Measurements from ENCODE around the gene FAM171A2.
A peak's percentile ranks its signal among the peaks of the same experiment; 100 is the strongest.

FAM171A2 gene

GRCh38 chr17:44387804-44388203 lies 24.2 kb upstream of the FAM171A2 start:
- H3K27ac ChIP-seq: no peak overlapping the region
- TF ChIP-seq ZFX (IDR thresholded peaks at IDR 0.05; ENCODE audit: borderline replicate concordance) (no peak), CTCF (IDR thresholded peaks at IDR 0.05) (no peak)

DNA sequence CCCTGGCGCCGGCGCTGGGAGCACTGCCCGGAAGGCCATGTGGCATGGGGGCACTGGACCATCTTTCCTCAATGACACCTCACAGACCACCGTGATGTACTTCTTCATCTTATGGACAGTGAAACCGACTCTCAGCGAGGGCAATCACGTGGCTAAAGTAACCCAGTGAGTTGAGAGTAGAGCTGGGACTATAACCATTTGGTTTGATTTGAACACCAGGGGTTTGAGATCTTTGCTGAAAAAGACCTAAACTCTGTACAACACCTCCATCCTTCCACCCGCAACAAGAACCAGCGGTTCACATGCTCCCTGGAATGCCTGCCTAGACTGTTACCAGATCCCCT lies 22.5 kb upstream of the FAM171A2 start:
- TF ChIP-seq CTCF (IDR thresholded peaks at IDR 0.05) (no peak), ZFX (IDR thresholded peaks at IDR 0.05; ENCODE audit: borderline replicate concordance) (no peak)
- H3K27ac ChIP-seq: no peak overlapping the region

DNA sequence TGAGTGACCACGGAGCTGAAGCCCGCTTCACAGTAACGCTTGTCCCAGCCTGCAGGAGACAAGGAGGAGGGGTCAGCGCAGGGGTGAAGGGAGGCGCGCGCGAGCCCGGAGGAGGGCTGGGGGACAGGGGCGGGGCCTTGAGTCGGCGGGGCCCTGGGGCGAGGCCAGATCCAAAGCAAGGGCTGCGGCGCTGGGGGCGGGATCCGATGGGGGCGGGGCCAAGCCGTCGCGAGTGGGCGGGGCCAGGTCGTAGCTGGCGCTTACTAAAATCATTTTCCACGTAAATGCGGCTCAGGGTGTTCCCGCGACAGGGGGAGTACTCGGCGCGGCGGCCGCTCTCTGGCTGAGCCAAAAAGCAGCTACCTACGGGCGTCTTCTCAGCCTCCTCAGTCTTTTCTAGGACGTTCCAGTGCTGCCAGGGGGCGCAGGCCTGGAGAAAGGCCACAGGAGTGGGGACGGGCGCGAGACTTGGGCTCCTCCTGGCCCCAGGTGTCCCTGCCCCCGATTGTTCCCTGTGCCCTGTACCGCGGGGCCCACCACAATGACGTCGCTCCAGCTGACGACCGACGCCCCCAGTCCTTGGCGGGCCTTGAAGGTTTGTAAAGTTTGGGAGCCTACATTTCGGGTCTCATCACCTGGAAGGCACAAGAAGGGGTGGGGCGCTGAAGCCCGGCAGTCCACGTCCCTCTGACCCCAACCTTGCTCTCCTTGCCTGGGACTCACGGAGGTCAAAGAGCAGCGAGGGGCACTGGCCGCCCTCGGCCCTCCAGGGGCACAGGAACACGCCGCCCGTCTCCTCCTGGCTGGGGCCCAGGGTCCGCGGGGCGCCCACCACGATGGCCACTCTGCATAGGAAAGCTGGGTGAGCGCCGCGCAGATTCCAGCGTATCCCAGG lies 21.9 kb upstream of the FAM171A2 start:
- no peak overlapping the region for H3K27ac ChIP-seq
- TF ChIP-seq ZFX (IDR thresholded peaks at IDR 0.05; ENCODE audit: borderline replicate concordance): no peak
- TF ChIP-seq CTCF (IDR thresholded peaks at IDR 0.05): peak; percentile 32

DNA sequence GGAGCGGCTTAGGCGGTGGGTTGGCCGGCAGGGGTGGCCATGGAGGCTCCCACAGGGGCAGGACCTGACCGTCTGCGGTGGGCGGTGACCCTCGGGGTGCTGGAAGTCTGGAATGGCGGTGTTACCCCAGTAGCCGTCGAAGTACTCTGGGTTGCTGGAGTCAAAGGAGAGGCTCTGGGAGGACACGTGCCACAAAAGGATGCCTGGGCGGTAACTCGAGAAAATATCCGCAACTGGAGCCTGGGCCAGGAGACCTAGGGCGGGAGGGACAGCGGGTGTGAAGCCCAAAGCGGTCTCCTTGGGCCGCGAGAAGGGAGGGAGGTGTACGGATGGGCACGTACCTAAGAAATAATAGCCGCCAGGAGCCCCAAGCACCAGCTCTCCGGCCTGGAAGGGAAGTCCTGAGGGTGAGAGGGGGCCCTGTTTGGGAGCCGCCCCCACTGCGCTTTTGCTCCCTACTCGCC lies 21.2 kb upstream of the FAM171A2 start:
- no peak overlapping the region for H3K27ac ChIP-seq
- TF ChIP-seq CTCF (IDR thresholded peaks at IDR 0.05): no peak
- TF ChIP-seq ZFX (IDR thresholded peaks at IDR 0.05; ENCODE audit: borderline replicate concordance): no peak

DNA sequence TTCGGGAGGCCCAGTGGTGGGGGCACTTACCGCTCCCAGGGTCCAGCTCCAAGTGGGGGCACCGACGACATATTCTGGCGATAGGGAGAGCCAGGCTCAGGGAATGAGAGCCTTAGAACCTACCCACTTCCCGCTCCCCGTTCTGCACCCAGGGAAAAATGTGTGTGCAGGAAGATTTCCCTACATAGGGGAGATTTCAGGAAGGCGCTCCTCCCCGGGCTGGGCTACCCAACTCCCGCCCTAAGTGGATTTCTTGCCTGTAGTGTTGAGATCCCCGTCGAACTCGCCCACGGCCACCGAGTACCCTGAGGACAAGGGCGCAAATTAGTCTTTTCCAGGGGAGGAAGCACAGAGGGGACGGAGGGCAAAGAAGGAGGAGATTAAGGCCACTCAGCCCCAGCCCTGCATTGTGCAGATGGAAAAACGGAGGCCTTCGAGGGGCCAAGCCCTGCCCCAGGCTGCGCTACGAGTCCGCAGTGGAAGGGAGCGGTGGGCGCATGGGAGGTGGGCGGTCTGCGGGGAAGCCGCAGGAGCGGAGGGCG lies 20.7 kb upstream of the FAM171A2 start:
- TF ChIP-seq CTCF (IDR thresholded peaks at IDR 0.05) (no peak), ZFX (IDR thresholded peaks at IDR 0.05; ENCODE audit: borderline replicate concordance) (no peak)

GRCh38 chr17:44383861-44384260 lies 20.2 kb upstream of the FAM171A2 start:
- no peak for TF ChIP-seq ZFX (IDR thresholded peaks at IDR 0.05; ENCODE audit: borderline replicate concordance)
- TF ChIP-seq CTCF (IDR thresholded peaks at IDR 0.05): no peak

More for the DNA sequence above, 20.7 kb upstream of the FAM171A2 start:
- H3K27ac ChIP-seq: no peak overlapping the region

GRCh38 chr17:44383363-44383762 lies 19.7 kb upstream of the FAM171A2 start:
- TF ChIP-seq CTCF (IDR thresholded peaks at IDR 0.05) (no peak), ZFX (IDR thresholded peaks at IDR 0.05; ENCODE audit: borderline replicate concordance) (no peak)
- H3K27ac ChIP-seq: no peak overlapping the region

More at GRCh38 chr17:44383861-44384260, 20.2 kb upstream of the FAM171A2 start:
- H3K27ac ChIP-seq: no peak overlapping the region
